Measurements from ENCODE around the gene IGSF23. TPM values are rescaled to one million over a fixed set of nuclear protein-coding genes. Genes with fewer than 3 reads are reported as not detected.
A peak's percentile ranks its signal among the peaks of the same experiment; 100 is the strongest.

The IGSF23 gene
- total RNA-seq = not detected

- intact Hi-C loops (cut with DNase I; ENCODE audit: low total_unique reads) = no loop called here
- TF ChIP-seq CTCF (IDR thresholded peaks at IDR 0.05) (no peak), POLR2A (IDR thresholded peaks at IDR 0.05) (no peak)
- no peak within 1 kb of the TSS for H3K4me3 ChIP-seq (ENCODE audit: low read depth, poor library complexity, severe bottlenecking)
- 82 to 88% methylated on average over 24 to 25 of the region's 25 CpGs for WGBS, 2 donors
- no peak for DNase-seq (ENCODE audit: low spot score in 2 of 2)
These were observed at the start of gene IGSF23 for GRCh38 chr19:44613295-44614178. Gene IGSF23 (plus strand): TSS chr19:44613563. CDS start chr19:44613646, 83 bp downstream.

GRCh38 chr19:44566984-44567383 lies 46.4 kb upstream of the IGSF23 start:
- H3K4me3 ChIP-seq (ENCODE audit: low read depth, poor library complexity, severe bottlenecking) = no peak overlapping the region
- DNase-seq (ENCODE audit: low spot score in 2 of 2) = no peak
- WGBS, 2 donors = 30 to 42% methylated on average over 5 of the region's 5 CpGs
- intact Hi-C loops (cut with DNase I; ENCODE audit: low total_unique reads) = no loop called here
- TF ChIP-seq POLR2A (IDR thresholded peaks at IDR 0.05) = no peak
- TF ChIP-seq CTCF (IDR thresholded peaks at IDR 0.05) = no peak

GRCh38 chr19:44567745-44568144 lies 45.6 kb upstream of the IGSF23 start:
- H3K4me3 ChIP-seq (ENCODE audit: low read depth, poor library complexity, severe bottlenecking) = no peak overlapping the region
- DNase-seq (ENCODE audit: low spot score in 2 of 2) = no peak
- intact Hi-C loops (cut with DNase I; ENCODE audit: low total_unique reads) = no loop called here
- 61 to 64% methylated on average over 2 of the region's 2 CpGs for WGBS, 2 donors
- TF ChIP-seq POLR2A (IDR thresholded peaks at IDR 0.05) (no peak), CTCF (IDR thresholded peaks at IDR 0.05) (no peak)

GRCh38 chr19:44570603-44570983 lies 42.8 kb upstream of the IGSF23 start:
- 28 to 45% methylated on average over 3 of the region's 3 CpGs for WGBS, 2 donors
- no peak for TF ChIP-seq POLR2A (IDR thresholded peaks at IDR 0.05)
- TF ChIP-seq CTCF (IDR thresholded peaks at IDR 0.05) = no peak

GRCh38 chr19:44570984-44571684 lies 42.2 kb upstream of the IGSF23 start:
- no peak for TF ChIP-seq CTCF (IDR thresholded peaks at IDR 0.05)
- no peak for TF ChIP-seq POLR2A (IDR thresholded peaks at IDR 0.05)
- DNase-seq (ENCODE audit: low spot score in 2 of 2) = peak in 1 of 2 donors; percentile 57
- 46 to 52% methylated on average over 13 of the region's 13 CpGs for WGBS, 2 donors
- intact Hi-C loops (cut with DNase I; ENCODE audit: low total_unique reads) = no loop called here
- no peak overlapping the region for H3K4me3 ChIP-seq (ENCODE audit: low read depth, poor library complexity, severe bottlenecking)

More at GRCh38 chr19:44570603-44570983, 42.8 kb upstream of the IGSF23 start:
- DNase-seq (ENCODE audit: low spot score in 2 of 2) = no peak
- intact Hi-C loops (cut with DNase I; ENCODE audit: low total_unique reads) = no loop called here
- H3K4me3 ChIP-seq (ENCODE audit: low read depth, poor library complexity, severe bottlenecking) = no peak overlapping the region
